DMS114 treated with DMSO at 0.1 percent for 48 hours (cell line): ENCODE results near the gene STRBP.

ENCODE experiments used
- DNase-seq: peaks from one replicate; lab custom pipeline; 2025; ENCODE audit not compliant: unreplicated experiment; lab: John Stamatoyannopoulos, UW

Gene STRBP

DNA sequence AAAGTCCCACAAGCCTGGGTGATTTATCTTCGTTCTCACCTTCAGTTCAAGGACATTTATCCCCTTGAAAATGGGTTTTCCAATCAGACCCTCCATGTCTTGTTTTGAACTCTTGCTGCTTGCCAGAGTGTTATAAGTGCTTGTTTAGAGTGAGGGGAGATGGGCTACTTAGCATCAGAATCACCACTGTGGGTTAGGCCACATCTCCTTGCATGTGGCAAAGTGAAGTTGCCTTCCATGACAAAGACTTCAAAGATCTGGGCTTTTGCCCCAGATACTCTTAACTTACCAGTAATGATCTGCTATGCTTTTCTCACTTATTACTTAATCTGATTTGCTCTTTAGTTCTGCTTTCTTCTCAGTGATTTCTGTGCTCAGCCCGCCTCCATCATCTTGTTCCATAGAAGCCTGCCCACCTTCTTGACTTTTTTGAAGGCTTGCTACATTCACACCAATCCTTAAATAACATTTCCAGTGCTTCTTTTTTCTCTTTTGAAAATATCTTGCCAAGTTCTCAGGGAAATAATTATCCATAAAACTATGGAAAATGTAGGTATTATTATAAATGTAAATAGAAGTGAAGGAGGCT lies 195.9 kb downstream of the STRBP start:
- no peak for DNase-seq
